Neural cell (in vitro differentiated cells): ENCODE results near the gene CTDSP2. TPM values are rescaled to one million over a fixed set of nuclear protein-coding genes. Genes with fewer than 3 reads are reported as not detected.

Experiments used
- H2AFZ ChIP-seq: fragments of 200-600, 300-800 bp; sonication (generic), shearing (Covaris generic); 2 replicates; pipeline ENCODE4 v1.6.0; 2014; ENCODE audit warnings: low read depth, mild to moderate bottlenecking, antibody characterized with exemption, low read length, moderate library complexity
- H3F3A ChIP-seq: fragments of 200-600 bp; shearing (Covaris generic); 2 replicates; pipeline ENCODE4 v1.6.1; 2016; ENCODE audit warnings: mild to moderate bottlenecking, moderate library complexity, mixed read lengths, antibody characterized with exemption, low read length; ENCODE audit not compliant: insufficient read depth, poor library complexity, severe bottlenecking
- H3K27ac ChIP-seq: fragments of 200-600, 300-800 bp; sonication (generic), shearing (Covaris generic); 2 replicates; pipeline ENCODE4 v1.5.1; 2014; ENCODE audit warnings: mild to moderate bottlenecking, low read length, moderate library complexity
- H3K27me3 ChIP-seq: fragments of 300-800, 200-600 bp; sonication (generic), shearing (Covaris generic); 2 replicates; pipeline ENCODE4 v1.6.0; 2014; ENCODE audit warnings: mild to moderate bottlenecking, low read depth, low read length, moderate library complexity; ENCODE audit not compliant: insufficient read depth
- H3K36me3 ChIP-seq: fragments of 300-800, 200-600 bp; sonication (generic), shearing (Covaris generic); 2 replicates; pipeline ENCODE4 v1.5.1; 2014; ENCODE audit warnings: mild to moderate bottlenecking, antibody characterized with exemption, low read length, moderate library complexity; ENCODE audit not compliant: insufficient read depth
- H3K4me2 ChIP-seq: fragments of 300-800, 200-600 bp; sonication (generic), shearing (Covaris generic); 2 replicates; pipeline ENCODE4 v1.6.0; 2014; ENCODE audit warnings: mild to moderate bottlenecking, low read length
- H3K4me3 ChIP-seq: fragments of 300-800, 200-600 bp; sonication (generic), shearing (Covaris generic); 2 replicates; pipeline ENCODE4 v1.5.1; 2014; ENCODE audit warnings: mild to moderate bottlenecking, low read length, moderate library complexity
- H3K79me2 ChIP-seq: fragments of 200-600 bp; shearing (Covaris generic); replicated peaks from 2 replicates; pipeline ENCODE4 v1.6.0; 2014; ENCODE audit warnings: mild to moderate bottlenecking, low read length, moderate library complexity; ENCODE audit not compliant: insufficient read depth
- H3K9ac ChIP-seq: fragments of 300-800, 200-600 bp; sonication (generic), shearing (Covaris generic); 2 replicates; pipeline ENCODE4 v1.6.1; 2016; ENCODE audit warnings: mild to moderate bottlenecking, low read length, mixed read lengths
- H3K9me2 ChIP-seq: fragments of 200-600 bp; shearing (Covaris generic); 2 replicates; pipeline ENCODE4 v1.6.1; 2016; ENCODE audit warnings: mild to moderate bottlenecking, low read length, mixed read lengths; ENCODE audit not compliant: insufficient read depth
- H3K9me3 ChIP-seq: fragments of 200-600, 300-800 bp; sonication (generic), shearing (Covaris generic); 2 replicates; pipeline ENCODE4 v1.6.1; 2016; ENCODE audit warnings: mild to moderate bottlenecking, mixed run types, low read length, moderate library complexity, mixed read lengths
- H4K20me1 ChIP-seq: fragments of 200-600 bp; shearing (Covaris generic); 2 replicates; pipeline ENCODE4 v1.6.1; 2016; ENCODE audit warnings: mild to moderate bottlenecking, mixed run types; ENCODE audit not compliant: insufficient read depth
- CTCF ChIP-seq: fragments of 450-650 bp; IDR thresholded peaks from 2 replicates; pipeline ENCODE4 v1.5.1; 2014; ENCODE audit warnings: antibody characterized with exemption, mild to moderate bottlenecking, moderate library complexity; ENCODE audit not compliant: poor library complexity, severe bottlenecking
- EP300 ChIP-seq: fragments of 450-650 bp; conservative IDR thresholded peaks from 2 replicates; pipeline ENCODE4 v1.6.1; 2014; ENCODE audit warnings: antibody characterized with exemption, mild to moderate bottlenecking, moderate library complexity; ENCODE audit not compliant: poor library complexity, severe bottlenecking
- EZH2 ChIP-seq: fragments of 200-600, 300-800 bp; shearing (Covaris generic), sonication (generic); IDR thresholded peaks from 2 replicates; pipeline ENCODE4 v1.6.1; 2014; ENCODE audit warnings: antibody characterized with exemption, low read length, borderline replicate concordance, mild to moderate bottlenecking; ENCODE audit not compliant: insufficient read depth, poor library complexity, severe bottlenecking
- MXI1 ChIP-seq: fragments of 450-650 bp; conservative IDR thresholded peaks from 2 replicates; pipeline ENCODE4 v1.6.1; 2014; ENCODE audit warnings: antibody characterized with exemption, mild to moderate bottlenecking; ENCODE audit not compliant: poor library complexity, severe bottlenecking
- POLR2AphosphoS5 ChIP-seq: IDR thresholded peaks from 2 replicates; pipeline ENCODE4 v1.6.1; 2012
- RAD21 ChIP-seq: fragments of 450-650 bp; conservative IDR thresholded peaks from 2 replicates; pipeline ENCODE4 v1.6.1; 2014; ENCODE audit warnings: antibody characterized with exemption, mild to moderate bottlenecking, moderate library complexity
- REST ChIP-seq: IDR thresholded peaks from 2 replicates; pipeline ENCODE4 v1.6.1; 2012; ENCODE audit warnings: borderline replicate concordance
- SMC3 ChIP-seq: fragments of 450-650 bp; conservative IDR thresholded peaks from 2 replicates; pipeline ENCODE4 v1.6.1; 2014; ENCODE audit warnings: antibody characterized with exemption, mild to moderate bottlenecking, moderate library complexity; ENCODE audit not compliant: poor library complexity
- TAF1 ChIP-seq: IDR thresholded peaks from 2 replicates; pipeline ENCODE4 v1.6.1; 2012; ENCODE audit warnings: low read depth
- polyA plus RNA-seq: library from polyadenylated mRNA; depleted of rRNA; stranded (reverse); fragments of >200 nt; gene quantifications from 2 replicates; pipeline ENCODE4 v1.2.3, GENCODE V29; 2014

Gene CTDSP2
- polyA plus RNA-seq, 1 donor from 2014 or later, result 23.6 TPM

- H3K4me2 ChIP-seq, result no peak overlapping the region
- H3F3A ChIP-seq, result no peaks in the 10 kb centered on the region
- no peak overlapping the region for H2AFZ ChIP-seq
- H3K9me2 ChIP-seq, result no peaks in the 10 kb centered on the region
- no peak overlapping the region for H3K27ac ChIP-seq
- H3K4me3 ChIP-seq, result no peak overlapping the region
- H3K27me3 ChIP-seq, result no peaks in the 10 kb centered on the region
- no peaks in the 10 kb centered on the region for H3K36me3 ChIP-seq
- H3K9me3 ChIP-seq, result no peaks in the 10 kb centered on the region
- peaks cover 18% of the 10 kb centered on the region for H4K20me1 ChIP-seq
- TF ChIP-seq TAF1 (no peak), CTCF (no peak), EZH2 (no peak), RAD21 (no peak), REST (no peak), POLR2AphosphoS5 (no peak), SMC3 (no peak), EP300 (no peak), MXI1 (no peak)
- H3K9ac ChIP-seq, result no peak overlapping the region
- peaks cover 94% of the 10 kb centered on the region for H3K79me2 ChIP-seq
Measured at GRCh38 chr12:57838594-57839302, 7.8 kb downstream of the CTDSP2 start.

GRCh38 chr12:57837864-57838562, 8.5 kb downstream of the CTDSP2 start:
- Histone ChIP-seq H2AFZ (no peak overlapping the region), H3K4me3 (no peak overlapping the region), H4K20me1 (peaks cover 15% of the 10 kb centered on the region), H3F3A (no peaks in the 10 kb centered on the region), H3K9ac (no peak overlapping the region), H3K9me2 (no peaks in the 10 kb centered on the region), H3K27ac (no peak overlapping the region), H3K9me3 (no peaks in the 10 kb centered on the region), H3K27me3 (no peaks in the 10 kb centered on the region), H3K4me2 (no peak overlapping the region), H3K79me2 (peaks cover 92% of the 10 kb centered on the region), H3K36me3 (no peaks in the 10 kb centered on the region)
- no peak for TF ChIP-seq REST
- TF ChIP-seq EP300, result no peak
- no peak for TF ChIP-seq SMC3
- TF ChIP-seq MXI1, result no peak
- no peak for TF ChIP-seq RAD21
- no peak for TF ChIP-seq EZH2
- TF ChIP-seq TAF1, result no peak
- TF ChIP-seq POLR2AphosphoS5, result no peak
- no peak for TF ChIP-seq CTCF
